Spleen (tissue), 7 donors: Measurements from ENCODE around the gene KRT15.

ENCODE experiments used
- CTCF ChIP-seq, 11 experiments: fragments of 200-600 bp in 7 of 11; fragments of 450-650 bp in 4 of 11; sonication (generic) in 4 of 11; IDR thresholded peaks in 8 of 11; conservative IDR thresholded peaks in 3 of 11; 1 replicate in 7 of 11; 2 replicates in 4 of 11; pipeline versions ENCODE4 v1.4.0 to v1.8.0; 2016 to 2021; ENCODE audit warnings: antibody characterized with exemption in 11 of 11, inconsistent platforms in 4 of 11, mild to moderate bottlenecking in 1 of 11
- POLR2A ChIP-seq, 3 donors: fragments of 450-650 bp; IDR thresholded peaks; one replicate each; pipeline ENCODE4 v1.5.1; 2017; ENCODE audit warnings: antibody characterized with exemption in 3 of 3, mild to moderate bottlenecking in 1 of 3
- donor health status: DM: no; HTN: no; CAD: no; lungs with moderate emphysema.
- donor health status: DM: no; HTN: no; CAD: no.
- donor health status: DM: no; HTN: no; CAD: no.

- TF ChIP-seq POLR2A (IDR thresholded peaks at IDR 0.05) = no peak
- TF ChIP-seq CTCF (IDR thresholded peaks at IDR 0.05 in 8 of 11, conservative IDR thresholded peaks at IDR 0.05 in 3 of 11) = no peak
These were observed 26.3 kb downstream of the KRT15 start for GRCh38 chr17:41492351-41492750.
